HG03196 (cell line): ENCODE results near the gene GALNT2.

Source experiments
- ATAC-seq: cut with Tn5 transposase; IDR thresholded peaks from one replicate; pipeline ENCODE4 v1.9.1; 2021; ENCODE audit not compliant: unreplicated experiment

GALNT2 gene

DNA sequence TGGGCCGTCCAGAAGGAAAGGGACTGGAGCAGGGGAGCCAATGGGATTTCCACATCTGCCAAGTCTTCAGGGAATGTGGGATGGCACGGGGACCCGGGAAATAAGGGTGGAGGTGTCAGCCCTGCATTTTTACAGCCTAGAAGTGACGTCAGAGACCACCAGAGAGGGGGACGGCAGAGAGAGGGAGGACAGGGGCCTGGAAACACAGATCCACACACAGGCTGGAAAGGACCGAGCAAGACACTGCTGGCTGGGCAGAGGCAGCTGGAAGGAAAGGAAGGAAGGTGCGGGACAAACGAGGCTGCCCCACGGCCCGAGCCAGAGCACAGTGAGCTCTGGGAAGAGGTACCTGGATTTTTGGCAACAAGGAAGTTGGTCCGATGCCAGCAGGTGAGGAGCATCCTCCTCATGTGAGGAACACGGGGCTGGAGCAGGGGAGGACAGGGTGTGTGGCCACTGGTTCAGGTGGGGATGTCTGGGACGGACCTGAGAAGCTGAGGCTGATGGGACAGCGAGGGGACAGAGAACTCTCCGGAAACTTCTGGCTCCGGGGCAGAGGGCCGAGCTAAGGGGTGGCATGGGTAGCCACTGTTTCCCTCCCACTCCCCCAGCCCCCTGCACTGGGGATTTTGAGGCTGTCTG lies 220.8 kb downstream of the GALNT2 start:
- ATAC-seq: no peak

DNA sequence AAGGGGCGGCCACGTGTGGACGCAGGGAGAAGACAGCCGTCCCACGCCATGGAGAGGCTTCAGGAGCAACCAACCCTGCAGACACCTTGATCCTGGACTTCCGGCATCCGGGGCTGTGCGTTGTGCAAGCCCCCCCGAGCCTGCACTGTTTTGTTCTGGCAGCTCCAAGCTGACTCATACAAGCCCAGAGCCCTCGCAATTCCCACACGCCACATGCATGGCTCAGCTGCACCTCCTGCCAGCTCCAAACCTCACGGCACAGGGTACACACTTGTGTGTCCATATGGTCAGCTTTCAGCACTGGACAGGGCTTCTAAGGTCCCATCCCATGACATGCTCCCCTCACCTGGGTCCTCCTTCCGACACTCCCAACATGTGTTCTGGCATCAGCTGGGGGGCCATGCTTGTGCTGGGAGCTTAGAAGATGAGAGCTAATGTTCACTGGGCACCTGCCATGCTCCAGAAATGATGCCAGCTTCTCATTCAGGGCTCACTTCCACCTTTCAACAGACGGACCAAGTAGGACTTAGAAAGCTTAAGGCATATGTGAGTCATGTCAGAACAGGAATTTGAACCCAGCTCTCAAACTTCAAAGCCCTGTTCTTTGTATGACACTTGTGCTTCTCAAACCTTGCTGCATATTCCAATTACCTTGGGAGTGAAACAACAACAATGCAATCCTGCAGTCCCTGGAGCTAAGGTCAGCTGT lies 221.8 kb downstream of the GALNT2 start:
- no peak for ATAC-seq

DNA sequence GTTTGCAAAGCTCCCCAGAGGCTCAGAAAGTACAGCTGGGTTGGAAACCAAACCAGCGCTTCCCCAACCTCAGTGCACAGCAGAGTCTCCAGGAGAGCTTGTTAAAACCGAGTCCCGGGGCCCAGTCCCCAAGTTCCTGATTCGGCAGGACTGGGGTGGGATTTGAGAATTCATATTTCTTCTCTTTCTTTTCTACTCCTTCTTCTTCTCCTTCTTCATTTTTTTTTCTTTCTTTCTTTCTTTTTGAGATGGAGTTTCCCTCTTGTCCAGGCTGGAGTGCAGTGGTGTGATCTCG lies 222.3 kb downstream of the GALNT2 start:
- no peak for ATAC-seq

DNA sequence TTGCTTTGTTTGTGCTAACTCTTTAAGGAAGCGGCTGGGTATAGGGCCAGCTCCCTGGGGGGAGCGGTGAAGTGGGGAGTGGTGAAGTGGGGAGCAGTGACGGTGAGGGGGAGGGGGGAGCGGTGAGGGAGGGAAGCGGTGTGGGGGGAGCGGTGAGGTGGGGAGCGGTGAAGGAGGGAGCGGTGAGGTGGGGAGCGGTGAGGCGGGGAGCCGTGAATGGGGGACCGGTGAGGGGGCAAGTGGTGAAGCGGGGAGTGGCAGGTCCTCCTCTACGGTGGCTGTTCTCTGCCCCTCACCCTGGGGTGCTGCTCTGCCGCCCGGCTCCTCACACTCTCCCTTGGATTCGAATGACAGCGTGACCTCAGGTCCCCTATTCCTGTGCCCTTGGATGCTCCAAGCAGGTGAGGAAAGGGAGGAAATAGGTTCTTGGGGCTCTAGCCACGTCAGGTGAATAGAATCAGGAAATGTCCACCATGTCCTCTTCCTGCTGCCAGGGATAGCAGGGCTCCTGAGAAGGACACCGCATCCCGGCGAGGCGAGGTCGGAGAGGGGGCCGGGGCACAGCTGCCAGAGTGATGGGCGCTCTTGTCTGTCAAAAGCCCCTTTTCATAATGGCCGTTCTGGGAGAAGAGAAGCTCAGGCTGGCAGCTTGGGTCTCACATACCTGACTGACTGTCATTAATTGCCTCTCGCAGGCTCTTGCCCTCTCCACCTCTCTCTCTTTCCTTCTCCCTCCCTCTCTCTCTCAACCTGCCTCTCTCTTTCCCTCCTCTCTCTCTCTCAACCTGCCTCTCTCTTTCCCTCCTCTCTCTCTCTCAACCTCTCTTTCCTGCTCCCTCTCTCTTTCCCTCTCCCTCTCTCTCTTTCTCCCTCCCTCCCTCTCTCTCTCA lies 224.9 kb downstream of the GALNT2 start:
- ATAC-seq: no peak

DNA sequence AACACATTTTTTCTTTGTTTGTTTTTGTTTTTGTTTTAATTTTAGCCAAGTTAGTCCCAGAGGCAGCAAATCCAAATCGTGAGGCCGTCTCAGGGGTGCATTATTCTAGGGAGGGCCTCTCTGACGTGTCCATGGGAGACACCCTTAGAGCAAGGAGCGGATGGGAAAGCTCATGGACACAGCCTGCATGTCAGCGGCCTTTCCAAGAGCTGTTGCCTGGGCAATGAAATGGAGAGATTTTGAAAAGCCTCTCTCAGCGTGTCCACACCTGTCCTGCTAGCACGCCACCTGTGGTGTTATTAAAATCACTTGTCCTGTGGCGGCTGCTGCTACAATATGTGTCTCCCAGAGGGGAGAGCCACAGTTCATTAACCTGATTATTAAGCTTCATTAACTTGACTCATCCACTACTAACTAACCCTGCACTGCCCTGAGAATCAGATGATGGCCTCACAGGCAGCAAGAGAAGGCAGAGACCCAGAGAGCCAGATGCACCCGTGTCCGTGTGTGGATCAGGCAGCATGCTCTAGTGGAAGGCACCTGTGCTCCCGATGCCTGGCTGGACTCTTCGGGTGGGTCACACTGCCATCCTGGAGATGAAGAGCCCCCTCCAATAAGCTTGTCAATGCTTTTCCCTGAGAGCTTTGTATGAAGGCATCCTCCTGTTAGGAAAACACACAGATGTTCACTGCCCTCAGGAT lies 225.8 kb downstream of the GALNT2 start:
- ATAC-seq: no peak

DNA sequence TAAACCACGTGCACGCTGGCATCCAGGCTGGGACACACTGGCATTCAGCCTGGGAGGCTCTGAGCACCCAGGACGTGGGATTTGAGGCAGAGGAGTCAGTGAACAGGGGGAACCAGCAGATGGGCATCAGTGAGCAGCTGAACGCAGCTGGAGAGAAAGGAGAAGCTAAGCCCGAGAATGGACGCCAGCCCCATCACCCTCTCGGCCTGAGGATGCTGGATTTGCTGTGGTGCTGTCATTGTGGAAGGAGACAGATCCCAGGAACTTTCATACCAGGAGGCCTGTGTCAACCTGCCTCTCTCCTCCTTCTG lies 226.3 kb downstream of the GALNT2 start:
- no peak for ATAC-seq

DNA sequence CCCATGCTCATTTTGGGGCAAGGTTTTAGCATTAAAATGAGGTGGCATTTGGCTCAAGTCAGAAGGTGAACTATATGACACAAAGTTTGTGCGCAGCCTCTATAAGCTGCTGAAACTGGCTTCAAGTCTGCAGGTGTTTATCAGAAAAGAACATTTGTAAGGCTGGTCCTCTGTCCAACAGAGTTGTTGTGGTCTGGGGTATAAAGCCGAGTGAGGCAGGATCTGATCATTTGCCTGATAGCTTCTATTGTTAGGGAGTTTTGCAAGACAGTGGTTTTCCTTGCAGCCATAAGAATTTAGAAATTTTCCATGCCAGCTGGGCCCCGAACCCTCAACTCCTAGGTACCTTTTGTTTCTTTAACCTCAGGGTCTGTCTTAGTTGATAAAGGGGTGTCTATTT lies 228.3 kb downstream of the GALNT2 start:
- no peak for ATAC-seq

DNA sequence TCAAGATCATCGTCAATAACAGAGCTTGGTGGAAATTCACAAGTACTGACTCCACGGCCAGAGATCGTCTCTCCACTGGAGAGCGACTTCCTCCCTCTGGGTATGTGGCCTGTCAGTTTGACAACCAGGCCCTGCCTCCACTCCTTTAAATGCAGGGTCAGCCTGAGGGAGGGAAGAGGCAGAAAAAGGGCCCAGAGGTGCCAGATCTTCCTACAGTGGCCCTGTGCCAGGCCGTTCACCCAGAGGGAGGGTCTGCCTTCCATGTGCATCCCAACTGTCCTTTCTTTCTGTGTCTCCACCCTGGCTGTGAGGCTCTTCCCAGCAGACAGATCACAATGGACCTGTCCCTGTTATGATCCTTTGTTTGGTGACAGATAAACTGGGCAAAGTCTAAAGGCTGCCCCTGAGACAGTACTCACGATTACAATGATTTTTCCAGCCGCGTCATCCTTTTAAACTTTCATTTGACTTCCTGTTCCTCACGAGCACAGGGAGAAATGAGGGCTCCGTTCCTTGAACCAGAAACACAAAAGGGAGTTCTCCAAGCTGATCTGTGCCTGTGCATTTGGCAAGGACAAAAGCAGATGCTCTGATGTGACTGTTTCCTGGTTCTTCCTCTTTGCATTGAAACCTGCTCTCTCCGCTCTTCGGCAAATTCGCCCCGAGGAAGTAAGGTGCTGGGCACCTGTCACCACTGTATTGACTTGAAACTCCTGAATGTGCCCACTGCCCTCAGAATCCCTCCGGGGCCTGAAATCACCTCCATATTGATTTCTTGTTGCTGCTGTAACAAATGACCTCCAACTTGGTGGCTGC lies 232.4 kb downstream of the GALNT2 start:
- no peak for ATAC-seq

DNA sequence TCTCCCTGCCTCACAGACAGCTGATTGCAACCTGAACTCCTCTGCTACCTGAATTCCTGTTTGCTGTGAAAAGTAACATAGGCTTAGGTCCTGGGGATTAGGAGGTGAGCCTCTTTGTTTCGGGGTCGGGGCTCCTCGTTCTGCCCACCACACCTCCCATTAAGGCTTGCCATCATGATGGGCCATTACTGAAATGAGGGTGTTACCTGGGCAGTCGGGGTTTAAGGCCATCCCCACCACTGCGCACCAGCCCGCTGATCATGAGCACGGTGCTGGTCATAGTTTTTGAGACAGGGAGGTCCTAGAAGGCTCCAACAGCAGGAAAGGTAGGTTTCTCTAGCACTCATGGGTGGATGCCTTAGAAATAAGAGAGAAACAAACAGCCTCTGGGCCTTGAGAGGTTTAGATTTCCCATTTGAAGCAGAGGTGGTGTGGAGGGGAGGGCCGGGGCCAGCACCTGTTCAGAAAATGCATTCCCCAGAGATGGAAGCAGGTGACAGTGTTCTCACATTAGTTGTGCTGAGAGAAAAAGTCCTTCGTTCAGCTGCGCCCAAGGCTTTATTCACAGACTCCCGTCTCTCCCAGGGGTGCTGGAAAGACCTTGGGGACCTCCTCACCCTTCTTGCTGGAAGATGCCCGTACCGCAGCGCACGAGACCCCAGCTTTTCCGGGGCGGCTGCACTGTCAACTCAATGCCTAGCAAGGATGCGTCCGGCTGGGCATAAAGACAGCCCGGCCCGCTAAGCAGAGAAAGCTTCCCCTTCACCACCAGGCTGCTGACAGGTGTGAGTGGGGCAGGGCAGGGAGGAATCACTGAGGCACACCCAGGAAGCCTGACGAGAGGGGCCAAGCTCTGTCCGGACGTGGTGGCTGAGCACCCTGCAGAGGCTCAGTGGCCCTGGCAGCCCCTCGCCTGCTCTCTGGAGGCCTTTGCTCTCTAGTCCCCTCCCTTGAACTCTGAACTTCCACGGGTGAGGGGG lies 233.6 kb downstream of the GALNT2 start:
- no peak for ATAC-seq

DNA sequence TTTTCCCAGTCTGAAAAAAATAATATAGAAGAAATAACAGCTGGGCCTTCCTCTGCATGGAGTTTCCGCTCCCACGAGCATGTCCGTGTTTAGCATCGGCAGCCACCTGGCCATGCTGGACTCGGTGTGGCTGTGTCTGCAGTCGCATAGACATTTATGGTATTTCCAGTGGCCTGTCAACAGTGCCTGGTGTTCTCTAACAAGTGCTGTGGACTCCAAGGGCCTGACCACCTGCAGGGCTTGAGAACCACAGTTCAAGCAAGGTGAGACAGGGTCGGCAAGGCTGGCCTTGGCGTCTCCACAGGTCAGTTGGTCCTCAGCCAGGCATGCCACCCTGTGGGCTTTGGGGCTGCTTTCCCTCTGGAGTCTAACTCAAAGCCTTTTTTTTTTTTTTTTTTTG lies 234.3 kb downstream of the GALNT2 start:
- ATAC-seq: no peak

DNA sequence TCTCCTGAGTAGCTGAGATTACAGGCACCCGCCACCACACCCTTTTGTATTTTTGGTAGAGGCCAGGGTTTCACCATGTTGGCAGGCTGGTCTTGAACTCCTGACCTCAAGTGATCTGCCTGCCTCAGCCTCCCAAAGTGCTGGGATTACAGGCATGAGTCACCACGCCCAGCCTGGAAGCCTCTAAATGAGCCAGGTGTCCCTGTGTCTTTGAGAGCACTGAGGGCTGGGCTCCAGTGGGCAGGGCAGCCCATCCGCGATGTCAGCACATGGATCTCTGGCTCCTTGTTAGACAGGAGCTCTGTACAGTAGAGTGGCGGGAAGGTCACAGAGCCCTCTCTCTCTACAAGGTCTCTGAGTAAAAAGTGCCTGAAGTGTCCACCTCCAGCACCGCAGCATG lies 234.8 kb downstream of the GALNT2 start:
- no peak for ATAC-seq

DNA sequence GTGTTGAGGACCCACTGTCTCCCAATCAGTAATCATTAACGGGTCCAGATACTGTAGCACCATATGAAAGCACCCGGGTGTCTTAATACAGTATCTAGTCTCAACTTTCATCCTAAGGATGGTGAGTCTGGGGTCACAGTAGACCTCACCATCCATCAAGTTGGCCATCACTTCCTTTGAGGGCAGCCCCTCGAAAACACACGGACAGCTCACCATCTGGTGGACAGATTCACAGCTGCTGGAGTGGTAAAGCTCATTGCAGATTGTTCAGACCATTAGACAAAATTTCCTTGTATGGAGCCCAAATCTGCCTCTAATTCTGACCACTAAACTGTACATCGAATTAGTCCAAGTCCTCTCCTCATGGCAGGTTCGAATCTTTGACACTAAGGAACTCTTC lies 236.0 kb downstream of the GALNT2 start:
- no peak for ATAC-seq

DNA sequence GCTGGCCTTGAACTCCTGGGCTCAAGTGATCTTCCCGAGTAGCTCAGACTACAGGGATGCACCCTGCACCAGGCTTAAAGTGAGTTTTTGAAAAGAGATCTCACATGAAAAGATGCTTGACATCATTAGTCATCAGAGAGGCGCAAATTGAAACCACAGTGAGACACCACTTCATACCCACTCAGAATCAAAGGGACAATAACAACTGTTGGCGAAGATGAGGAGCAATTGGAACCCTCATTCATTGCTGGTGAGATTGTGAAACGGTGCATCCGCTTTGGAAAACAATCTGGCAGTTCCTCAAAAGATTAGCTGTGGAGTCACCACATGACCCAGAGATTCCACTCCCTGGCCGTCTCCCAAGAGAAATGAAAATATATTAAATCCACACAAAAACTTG lies 236.8 kb downstream of the GALNT2 start:
- ATAC-seq: no peak

DNA sequence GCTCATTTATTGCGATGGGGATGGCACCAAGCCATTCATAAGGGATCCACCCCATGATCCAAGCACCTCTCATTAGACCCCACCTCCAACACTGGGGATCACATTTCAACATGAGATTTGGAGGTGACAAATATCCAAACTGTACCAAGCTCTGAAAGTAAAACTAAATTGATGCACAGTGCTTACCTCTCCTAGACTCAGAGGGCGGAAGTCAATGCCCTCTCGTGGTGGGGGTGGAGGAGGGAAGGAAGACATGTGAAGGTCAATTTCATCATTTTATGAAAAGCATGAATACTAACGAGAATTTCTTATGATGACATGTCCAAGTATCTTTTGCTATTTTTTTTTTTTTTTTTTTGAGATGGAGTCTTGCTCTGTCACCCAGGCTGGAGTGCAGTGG lies 239.1 kb downstream of the GALNT2 start:
- ATAC-seq: no peak

DNA sequence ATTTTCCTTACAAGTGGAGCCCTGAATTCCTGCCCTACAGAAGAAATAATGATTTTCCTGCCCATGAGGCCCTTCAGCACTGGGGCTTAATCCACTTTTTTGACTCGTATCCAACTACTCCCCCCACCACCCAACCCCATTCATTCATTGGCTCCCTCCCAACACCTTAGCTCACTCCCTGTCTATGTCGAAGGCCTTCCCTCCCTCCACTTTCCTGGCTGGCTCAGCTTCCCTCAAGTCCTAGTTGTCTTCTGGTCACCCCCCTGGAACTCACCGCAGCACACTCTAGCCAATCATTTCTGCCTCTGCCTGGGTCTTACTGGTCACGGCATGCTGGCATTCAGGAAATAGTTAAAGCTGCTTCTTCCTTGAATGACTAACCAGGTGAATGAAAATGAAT lies 240.2 kb downstream of the GALNT2 start:
- no peak for ATAC-seq

DNA sequence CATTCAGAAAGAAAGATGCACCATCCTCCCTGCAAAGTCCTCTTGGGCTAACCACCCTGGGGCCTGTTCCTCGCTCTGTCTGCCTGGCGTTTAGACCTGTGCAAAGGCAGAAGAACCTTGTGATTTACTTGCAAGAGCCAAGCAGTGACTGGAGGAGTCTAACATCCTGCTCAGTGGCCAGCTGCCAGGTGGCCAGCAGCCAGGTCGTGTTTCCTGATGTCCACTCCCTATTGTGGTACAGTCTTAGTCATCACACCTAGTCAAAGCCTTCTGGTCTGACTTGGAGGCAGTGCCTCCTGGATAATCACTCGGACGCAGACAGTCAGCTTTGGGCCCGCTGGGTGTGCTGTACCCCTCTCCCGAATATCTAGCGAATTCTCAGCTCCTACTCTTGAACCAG lies 241.0 kb downstream of the GALNT2 start:
- no peak for ATAC-seq

DNA sequence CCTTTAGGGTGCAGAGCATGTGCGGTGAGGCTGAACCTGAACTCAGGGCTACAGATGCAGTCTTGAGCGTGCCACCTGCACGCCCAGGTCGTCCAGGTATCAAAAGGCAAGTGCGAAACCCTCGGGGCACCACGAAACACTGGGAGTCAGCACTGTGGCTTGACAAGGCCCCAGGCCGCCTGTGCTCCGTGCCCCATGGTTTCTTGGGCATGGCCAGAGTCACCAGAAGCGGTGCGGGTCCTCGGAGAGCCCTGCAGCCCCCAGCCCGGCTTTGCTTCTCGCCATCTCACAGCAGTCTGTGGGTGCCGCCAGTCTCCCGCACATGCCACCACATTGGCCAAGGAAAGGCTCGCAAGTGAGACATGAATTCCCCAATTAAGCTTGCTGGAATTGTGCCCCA lies 241.8 kb downstream of the GALNT2 start:
- no peak for ATAC-seq

DNA sequence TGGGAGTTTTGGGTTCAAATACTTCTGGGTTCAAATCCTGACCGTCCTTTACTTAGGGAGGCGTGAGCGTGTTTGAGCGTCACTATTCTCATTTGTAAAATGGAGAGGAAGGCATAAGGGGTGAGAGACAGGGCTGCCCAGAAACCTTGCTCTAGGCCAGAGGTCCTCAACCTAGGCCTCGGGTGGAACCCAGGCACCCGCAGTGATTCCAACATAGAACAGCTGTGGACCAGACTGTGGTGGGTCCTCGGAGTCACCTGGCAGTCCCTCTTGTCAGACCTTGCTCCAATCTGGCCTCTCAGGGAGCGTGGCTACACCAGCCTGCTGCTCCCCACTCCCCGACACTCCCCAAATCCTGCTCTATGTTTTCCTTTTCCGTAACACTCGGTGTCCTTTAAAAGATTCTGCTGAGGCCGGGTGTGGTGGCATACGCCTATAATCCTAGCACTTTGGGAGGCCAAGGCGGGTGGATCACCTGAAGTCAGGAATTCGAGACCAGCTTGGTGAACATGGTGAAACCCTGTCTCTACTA lies 242.7 kb downstream of the GALNT2 start:
- no peak for ATAC-seq

DNA sequence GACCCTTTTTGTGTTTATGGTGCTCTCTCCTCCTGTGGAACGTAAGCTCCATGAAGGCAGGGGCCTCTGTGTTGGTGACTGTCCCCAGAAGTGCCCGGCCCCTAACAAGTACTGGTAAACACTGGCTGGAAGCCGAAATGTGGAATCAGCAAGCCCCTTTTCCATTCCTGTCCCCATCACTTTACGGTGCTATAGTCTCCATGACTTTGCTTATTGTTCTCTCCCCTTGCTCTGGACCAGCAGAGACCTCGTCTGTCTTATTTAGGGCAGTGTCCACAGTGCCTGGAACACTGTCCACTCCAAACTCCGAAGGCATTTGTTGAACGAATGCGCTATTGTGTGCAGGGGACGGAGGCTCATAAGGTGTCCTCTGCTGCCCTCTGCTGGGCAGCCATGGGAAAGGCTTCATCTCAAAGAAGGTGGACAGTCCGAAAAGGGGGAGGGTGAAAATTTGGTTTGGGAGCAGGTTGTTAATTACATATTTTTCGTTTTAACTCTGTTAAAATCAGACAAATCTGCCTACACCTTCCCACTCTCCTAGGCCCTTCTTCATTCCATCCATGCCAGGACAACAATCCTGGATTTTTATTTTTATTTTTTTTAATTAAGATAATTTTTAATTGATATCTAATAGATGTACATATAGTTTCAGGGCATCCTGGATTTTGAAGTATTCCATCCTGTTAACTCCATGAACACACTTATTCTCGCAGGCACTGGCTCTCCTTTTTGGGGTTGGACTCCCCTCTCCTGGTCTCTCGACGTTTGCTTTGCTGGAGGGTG lies 243.5 kb downstream of the GALNT2 start:
- peak; percentile 52 for ATAC-seq
